DMS79 treated with DMSO at 0.1 percent for 48 hours (cell line): ENCODE measurements around the gene WDFY4.
"Not testable (repeated sequence)": the region's sequence is repeated elsewhere in the genome, so short reads cannot be mapped to it uniquely, and the experiment has no call there.

Experiments used
- DNase-seq: peaks from one replicate; lab custom pipeline; 2025; lab: John Stamatoyannopoulos, UW

Gene WDFY4, protein sequence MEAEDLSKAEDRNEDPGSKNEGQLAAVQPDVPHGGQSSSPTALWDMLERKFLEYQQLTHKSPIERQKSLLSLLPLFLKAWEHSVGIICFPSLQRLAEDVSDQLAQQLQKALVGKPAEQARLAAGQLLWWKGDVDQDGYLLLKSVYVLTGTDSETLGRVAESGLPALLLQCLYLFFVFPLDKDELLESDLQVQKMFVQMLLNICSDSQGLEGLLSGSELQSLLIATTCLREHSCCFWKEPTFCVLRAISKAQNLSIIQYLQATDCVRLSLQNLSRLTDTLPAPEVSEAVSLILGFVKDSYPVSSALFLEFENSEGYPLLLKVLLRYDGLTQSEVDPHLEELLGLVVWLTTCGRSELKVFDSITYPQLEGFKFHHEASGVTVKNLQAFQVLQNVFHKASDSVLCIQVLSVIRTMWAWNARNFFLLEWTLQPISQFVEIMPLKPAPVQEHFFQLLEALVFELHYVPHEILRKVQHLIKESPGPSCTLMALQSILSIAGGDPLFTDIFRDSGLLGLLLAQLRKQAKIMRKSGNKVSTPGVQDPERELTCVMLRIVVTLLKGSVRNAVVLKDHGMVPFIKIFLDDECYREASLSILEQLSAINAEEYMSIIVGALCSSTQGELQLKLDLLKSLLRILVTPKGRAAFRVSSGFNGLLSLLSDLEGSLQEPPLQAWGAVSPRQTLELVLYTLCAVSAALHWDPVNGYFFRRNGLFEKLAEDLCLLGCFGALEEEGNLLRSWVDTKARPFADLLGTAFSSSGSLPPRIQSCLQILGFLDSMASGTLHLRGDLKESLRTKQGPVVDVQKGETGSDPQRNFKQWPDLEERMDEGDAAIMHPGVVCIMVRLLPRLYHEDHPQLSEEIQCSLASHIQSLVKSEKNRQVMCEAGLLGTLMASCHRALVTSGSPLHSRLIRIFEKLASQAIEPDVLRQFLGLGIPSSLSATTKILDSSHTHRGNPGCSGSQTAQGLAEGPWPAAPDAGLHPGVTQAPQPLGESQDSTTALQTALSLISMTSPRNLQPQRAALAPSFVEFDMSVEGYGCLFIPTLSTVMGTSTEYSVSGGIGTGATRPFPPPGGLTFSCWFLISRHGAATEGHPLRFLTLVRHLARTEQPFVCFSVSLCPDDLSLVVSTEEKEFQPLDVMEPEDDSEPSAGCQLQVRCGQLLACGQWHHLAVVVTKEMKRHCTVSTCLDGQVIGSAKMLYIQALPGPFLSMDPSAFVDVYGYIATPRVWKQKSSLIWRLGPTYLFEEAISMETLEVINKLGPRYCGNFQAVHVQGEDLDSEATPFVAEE (N-terminal part only)

GRCh38 chr10:48684792-48685623, at the start of gene WDFY4:
Gene WDFY4 (plus strand): TSS chr10:48684873. CDS start chr10:48709733, 24,860 bp downstream.
- DNase-seq, result no peak

DNA sequence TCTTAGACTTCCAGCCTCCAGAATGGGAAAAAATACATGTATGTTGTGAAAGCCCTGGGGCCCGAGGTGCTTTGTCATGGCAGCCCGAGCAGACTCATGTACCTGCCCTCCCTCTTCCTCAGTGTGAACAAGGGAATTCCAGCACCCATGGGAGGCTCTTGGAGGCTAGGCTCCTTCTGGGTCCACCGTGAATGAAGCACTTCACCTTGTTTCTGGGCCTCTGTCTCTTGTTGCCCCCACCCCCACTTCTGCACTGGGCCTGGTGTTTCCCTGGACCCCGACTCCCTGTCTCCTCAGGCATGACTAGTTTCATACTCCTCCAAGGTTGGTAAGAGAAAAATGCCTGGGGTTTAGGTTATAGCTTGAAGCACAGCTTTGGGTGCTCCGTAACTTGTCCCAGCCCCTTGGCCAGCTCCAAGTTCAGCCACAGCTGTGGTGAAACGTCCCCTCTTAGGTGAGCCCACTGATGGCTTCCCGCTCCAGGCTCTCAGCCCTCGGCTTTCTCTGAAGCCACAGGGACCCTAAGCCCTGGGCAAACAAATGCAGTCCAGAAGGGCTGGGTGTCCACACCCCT, 49.6 kb upstream of the WDFY4 start:
- DNase-seq, result no peak

DNA sequence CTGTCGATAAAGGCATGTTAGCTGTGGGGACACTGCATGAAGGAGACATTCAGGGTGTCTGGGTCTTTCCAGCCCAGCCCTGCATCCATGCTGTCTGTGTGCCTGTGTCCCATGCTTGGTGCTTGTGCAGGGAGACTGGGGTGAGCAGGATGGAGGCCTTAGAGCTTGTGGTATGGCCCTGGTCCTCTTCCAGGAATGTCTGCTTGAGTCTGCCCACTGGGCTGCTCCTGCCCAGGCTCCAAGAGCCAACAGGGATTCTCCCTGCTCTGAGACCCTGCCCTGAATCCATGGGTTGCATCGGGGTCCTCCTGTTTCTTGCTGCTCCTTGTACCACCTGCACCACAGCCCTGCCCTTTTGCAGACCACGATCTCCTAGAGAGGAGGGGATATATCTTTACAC, 48.4 kb upstream of the WDFY4 start:
- DNase-seq, result no peak

DNA sequence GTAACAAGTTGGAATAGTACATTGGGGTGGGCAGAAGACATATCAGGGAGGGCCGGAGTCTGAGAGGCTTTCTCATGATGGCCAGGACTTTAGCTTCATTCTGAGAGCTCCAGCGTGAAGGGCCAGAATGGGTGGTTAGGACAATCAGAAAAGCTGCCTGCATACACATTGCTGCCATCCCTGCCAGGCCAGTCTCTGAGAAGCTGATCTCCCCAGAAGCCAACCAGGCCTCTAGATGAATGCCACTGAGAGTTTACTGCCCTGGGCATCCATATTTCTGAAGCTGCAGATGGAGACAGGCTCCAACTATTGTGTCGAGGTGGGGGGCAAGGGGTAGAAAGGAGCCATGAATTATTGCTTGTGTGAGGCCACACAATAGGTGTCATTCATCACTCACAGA, 47.8 kb upstream of the WDFY4 start:
- no peak for DNase-seq

- DNase-seq, result no peak
Observed at GRCh38 chr10:48638158-48638557, 46.5 kb upstream of the WDFY4 start.

GRCh38 chr10:48638739-48639527, 45.7 kb upstream of the WDFY4 start:
- DNase-seq, result no peak

DNA sequence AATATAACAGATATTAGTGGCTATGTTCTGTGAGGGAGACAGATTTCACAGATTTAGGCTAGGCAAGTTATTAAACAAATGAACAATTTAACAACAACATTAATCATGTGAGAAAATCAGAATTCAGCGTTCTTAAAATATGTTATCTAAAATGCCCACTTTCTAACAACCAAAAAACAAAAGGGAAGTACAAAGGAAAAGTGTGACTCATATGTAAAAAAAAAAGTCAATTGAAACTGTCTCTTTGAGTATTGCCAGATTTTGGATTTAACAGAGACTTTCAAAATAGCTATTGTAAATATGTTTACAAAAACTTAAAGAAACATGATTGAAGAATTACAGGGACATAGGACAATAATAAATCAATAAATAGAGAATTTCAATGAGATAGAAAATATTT, 45.0 kb upstream of the WDFY4 start:
- no peak for DNase-seq

- no peak for DNase-seq
Observed at GRCh38 chr10:48640326-48640725, 44.3 kb upstream of the WDFY4 start.

- not testable (repeated sequence) for DNase-seq
Observed at GRCh38 chr10:48641099-48641690, 43.5 kb upstream of the WDFY4 start.

GRCh38 chr10:48645600-48645999, 39.1 kb upstream of the WDFY4 start:
- DNase-seq, result no peak

DNA sequence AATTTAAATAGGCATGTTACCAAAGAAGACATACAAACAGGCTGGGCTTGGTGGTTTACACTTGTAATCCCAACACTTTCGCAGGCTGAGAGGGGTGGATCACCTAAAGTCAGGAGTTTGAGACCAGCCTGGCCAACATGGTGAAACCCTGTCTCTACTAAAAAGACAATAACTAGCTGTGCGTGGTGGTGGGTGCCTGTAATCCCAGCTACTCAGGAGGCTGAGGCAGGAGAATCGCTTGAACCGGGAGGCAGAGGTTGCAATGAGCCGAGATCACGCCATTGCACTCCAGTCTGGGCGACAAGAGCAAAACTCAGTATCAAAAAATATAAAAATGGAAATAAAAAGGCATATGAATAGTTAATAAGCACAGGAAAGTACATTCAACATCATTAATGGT, 37.6 kb upstream of the WDFY4 start:
- DNase-seq, result not testable (repeated sequence)

- no peak for DNase-seq
Observed at GRCh38 chr10:48648172-48648942, 36.3 kb upstream of the WDFY4 start.

GRCh38 chr10:48649349-48649944, 35.2 kb upstream of the WDFY4 start:
- no peak for DNase-seq

- no peak for DNase-seq
Observed at GRCh38 chr10:48651293-48651692, 33.4 kb upstream of the WDFY4 start.

GRCh38 chr10:48651839-48652238, 32.8 kb upstream of the WDFY4 start:
- no peak for DNase-seq

DNA sequence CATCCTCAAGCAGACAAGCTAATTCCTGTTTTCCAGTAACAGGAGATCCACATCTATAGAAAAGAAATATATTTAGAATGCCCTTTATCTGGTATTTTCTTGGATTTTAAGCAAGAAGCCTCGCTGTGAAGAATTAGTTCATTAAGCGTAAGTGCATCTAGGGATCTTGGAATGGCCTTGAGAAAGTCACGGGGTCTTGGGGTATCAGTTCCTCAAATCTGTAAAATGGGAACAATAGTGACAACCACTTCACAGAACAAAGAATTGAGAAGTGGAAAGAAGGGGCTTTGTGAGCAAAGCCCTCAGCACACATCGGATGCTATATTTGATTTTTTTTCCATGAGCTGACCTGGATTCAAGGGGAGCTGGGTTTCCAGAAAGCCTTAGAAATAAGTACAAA, 32.3 kb upstream of the WDFY4 start:
- no peak for DNase-seq

GRCh38 chr10:48653347-48653746, 31.3 kb upstream of the WDFY4 start:
- no peak for DNase-seq

- no peak for DNase-seq
Observed at GRCh38 chr10:48653944-48654698, 30.6 kb upstream of the WDFY4 start.
